Upper lobe of left lung (tissue), 4 donors: Measurements from ENCODE around the gene DLG5.

ENCODE experiments used
- EP300 ChIP-seq, 4 donors: sonication (generic); formaldehyde crosslinking; IDR thresholded peaks; one replicate each; pipeline ENCODE4 v1.5.1; 2017; ENCODE audit warnings: antibody characterized with exemption in 4 of 4, control low read depth in 2 of 4
- POLR2A ChIP-seq, 4 donors: fragments of 450-650 bp; IDR thresholded peaks; one replicate each; pipeline ENCODE4 v1.5.1; 2016 to 2017; ENCODE audit warnings: antibody characterized with exemption in 4 of 4, mild to moderate bottlenecking in 2 of 4
- POLR2AphosphoS5 ChIP-seq, 2 donors: sonication (generic); formaldehyde crosslinking; IDR thresholded peaks; one replicate each; pipeline ENCODE4 v1.5.1; 2017; ENCODE audit warnings: antibody characterized with exemption in 2 of 2
- TF ChIP-seq, protein P1 (sequence below), 6 experiments: fragments of 450-650 bp in 4 of 6; fragments of 200-600 bp in 2 of 6; sonication (generic) in 2 of 6; IDR thresholded peaks; one replicate each; pipeline ENCODE4 v1.5.1; 2016 to 2019; ENCODE audit warnings: antibody characterized with exemption in 6 of 6

DNA sequence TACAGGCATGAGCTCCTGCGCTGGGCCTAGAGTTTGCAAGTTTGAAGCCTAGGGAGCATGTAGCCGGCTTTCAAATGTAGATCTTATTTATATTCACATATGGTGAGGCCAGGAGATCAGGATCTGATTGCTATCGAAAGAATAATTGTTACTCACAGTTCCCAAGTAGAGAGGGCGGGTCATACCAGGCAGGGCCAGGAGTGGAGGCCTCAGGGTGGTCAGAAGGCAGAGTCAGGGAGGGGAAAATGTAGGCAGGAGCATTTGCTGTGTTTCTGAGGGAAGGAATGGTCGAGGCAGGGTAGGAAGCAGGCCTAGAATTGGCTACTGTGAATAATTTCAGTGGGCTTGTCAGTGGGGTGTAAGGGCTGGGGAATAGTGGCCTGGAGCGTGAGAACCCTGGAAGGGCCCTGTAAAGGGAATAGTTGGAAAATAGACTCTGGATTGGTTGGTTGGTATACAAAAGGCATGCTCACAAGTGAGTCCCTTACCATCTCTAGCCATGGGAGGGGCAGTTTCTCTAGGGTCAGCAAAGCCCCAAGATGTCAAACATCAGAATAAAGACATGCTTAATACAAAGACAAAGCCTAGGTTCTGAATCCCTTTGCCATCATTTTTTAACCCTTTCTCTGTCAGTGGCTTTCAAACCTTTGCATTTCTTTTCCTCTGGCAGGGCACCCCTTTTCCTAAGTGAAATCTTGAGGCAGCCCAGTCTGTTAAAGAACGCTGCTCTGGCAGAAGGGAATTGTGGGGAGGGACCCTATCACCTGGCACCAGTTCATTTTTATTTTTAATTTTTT is 36.0 kb upstream of the DLG5 start:
- TF ChIP-seq, protein P1, sequence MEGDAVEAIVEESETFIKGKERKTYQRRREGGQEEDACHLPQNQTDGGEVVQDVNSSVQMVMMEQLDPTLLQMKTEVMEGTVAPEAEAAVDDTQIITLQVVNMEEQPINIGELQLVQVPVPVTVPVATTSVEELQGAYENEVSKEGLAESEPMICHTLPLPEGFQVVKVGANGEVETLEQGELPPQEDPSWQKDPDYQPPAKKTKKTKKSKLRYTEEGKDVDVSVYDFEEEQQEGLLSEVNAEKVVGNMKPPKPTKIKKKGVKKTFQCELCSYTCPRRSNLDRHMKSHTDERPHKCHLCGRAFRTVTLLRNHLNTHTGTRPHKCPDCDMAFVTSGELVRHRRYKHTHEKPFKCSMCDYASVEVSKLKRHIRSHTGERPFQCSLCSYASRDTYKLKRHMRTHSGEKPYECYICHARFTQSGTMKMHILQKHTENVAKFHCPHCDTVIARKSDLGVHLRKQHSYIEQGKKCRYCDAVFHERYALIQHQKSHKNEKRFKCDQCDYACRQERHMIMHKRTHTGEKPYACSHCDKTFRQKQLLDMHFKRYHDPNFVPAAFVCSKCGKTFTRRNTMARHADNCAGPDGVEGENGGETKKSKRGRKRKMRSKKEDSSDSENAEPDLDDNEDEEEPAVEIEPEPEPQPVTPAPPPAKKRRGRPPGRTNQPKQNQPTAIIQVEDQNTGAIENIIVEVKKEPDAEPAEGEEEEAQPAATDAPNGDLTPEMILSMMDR (IDR thresholded peaks at IDR 0.05), result no peak
- TF ChIP-seq POLR2A (IDR thresholded peaks at IDR 0.05) (no peak), POLR2AphosphoS5 (IDR thresholded peaks at IDR 0.05) (no peak), EP300 (IDR thresholded peaks at IDR 0.05) (no peak)
